Kidney tubule cell (primary cell): ENCODE results near the gene ETV1.
A peak's percentile ranks its signal among the peaks of the same experiment; 100 is the strongest.

Experiments
- DNase-seq: peaks from one replicate; pipeline ENCODE4 v3.0.0-alpha.2; 2018; ENCODE audit warnings: low spot score

ETV1 gene

GRCh38 chr7:13987395-13987794 lies 2.1 kb downstream of the ETV1 start:
- no peak for DNase-seq

- DNase-seq = no peak
These were observed 3.3 kb downstream of the ETV1 start for GRCh38 chr7:13986208-13986607.

GRCh38 chr7:13984831-13985685 lies 4.4 kb downstream of the ETV1 start:
- DNase-seq = no peak

- DNase-seq = no peak
These were observed 5.4 kb downstream of the ETV1 start for GRCh38 chr7:13984061-13984460.

DNA sequence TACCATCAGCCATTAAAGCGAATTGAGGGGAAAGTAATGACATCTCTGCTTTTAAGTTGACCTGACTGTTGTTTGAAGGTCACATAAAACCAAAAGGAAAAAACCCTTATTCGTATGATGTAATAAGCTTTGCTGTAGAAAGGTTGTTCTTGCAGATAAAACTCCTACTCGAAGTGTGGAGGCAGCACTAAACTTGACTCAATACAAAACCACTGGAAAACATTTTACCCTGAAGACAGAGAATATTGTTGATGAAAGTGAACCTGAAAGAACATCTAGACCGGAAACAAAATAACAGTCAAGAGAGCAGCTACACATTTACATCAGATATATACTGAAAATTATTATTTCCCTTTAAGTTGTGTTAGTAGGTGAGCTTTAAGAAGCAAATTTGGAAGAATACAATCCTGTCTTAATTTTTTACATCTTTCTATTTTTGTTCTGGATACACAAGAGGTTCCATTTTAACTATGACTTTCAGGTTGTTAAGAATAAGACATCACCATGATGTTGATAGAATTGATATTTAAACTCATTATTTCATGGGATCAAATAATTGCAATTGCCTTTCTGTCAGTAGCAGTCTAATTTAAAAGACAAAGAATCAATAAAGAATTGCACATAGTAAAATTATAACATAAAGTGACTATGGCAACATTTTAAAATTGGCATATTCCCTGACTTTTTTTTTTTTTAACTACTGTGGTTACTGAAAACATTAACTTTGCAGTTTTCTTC lies 6.4 kb downstream of the ETV1 start:
- DNase-seq = no peak

DNA sequence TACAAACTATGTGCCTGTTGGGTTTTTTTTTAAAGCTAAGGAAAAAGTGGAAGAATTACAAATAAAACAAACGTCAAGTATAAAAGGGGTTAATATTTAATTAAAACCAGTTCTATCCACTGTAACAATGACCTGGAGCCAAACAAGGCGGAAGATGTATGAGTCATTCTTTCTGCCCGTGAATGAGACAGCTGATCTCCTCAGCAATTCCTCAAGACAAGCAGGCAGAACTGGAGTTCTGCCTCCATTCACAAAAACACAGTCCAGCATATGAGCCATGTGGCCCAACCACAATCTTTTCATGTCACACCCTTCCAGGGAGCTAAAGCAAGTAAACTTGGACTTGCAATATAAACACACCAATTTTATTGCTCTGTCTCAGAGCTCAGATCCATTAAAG lies 8.4 kb downstream of the ETV1 start:
- DNase-seq = peak; percentile 96

- DNase-seq = no peak
These were observed 9.0 kb downstream of the ETV1 start for GRCh38 chr7:13980474-13980873.

DNA sequence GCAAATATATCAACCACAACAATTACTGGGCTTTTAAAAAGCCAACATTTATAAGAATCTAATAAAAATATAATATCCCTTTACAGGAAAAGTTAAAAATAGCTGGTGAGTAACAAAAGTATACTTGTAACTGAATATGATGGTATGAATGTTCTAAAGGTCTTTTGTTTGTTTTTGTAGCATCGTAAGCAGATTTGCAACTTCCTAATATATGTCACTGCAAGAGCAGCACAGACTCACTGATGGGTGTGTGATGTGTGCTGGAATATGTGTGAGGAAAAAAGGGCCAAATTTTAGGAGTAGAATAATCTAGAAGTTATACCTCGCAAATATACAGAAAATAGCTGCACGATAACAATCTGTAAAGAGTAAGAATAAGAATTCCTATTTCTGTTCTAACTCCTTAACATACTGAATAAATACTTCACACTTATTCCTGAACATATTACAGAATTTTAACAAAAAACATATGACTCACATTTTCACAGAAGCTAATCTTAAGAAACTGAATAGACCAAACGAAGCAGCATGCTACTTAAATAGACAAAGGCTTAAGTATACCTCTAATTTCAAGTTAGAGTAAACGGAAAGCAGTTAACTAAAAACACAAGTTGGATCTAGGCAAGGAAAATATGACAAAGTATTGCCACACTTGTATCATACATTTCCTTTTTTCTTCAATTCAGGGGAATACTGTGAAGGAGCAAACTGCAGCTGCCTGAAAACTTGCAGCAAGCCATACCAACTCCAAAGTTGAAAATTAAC lies 9.6 kb downstream of the ETV1 start:
- DNase-seq = peak; percentile 7

DNA sequence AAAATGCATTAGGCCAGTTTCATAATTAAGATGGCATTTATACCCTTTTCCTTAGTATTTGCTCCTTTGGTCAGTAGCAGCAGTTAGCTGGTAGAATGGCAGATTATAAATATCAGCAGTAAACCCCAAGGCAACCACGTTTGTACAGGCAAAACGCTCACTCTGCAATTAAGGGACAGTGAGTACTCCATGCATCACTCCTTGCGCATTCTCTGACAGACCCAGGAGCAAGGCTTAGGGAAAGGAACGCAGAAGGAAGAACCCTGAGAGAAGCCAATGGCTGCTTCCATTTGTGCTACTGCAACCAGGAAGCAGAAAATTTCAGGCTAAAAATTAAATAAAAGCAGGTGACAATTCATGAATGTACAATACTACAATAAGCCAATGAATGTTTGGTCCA lies 12.9 kb downstream of the ETV1 start:
- DNase-seq = no peak

DNA sequence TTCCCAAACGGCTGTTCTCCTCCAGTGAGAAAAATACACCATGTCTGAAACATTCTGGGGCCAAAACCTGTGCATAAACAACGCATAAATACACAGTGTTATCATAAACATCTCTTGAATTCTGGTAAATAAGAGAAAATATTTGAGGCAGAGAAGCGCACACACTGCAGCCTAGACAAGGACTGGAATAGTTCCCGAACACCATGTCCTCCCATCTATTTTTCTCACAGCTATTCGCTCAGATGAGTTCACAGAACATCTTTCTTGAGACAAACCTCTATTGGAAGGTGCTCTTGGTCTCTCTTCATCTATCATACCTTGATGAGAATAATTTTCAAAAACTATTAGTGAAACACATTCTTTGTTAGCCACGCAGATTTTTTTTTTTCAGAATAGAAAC lies 24.4 kb downstream of the ETV1 start:
- no peak for DNase-seq

DNA sequence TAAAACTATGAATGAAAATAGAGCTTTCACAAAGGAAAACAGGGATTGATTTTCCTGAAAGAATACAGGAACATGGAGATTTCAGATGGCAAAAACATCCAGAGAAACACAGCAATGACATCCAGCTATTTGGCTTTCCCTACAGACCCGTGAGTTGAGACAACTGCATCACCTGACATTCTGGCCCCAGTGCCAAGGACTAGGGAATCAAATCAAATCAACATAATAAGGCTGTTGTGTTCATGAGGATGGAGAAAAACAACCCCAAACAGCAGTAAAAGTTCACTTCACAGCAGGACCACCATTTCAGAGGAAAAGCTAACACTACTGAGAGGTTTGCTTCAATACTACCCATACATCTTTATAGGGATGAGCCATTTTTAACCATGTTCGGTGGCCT lies 25.5 kb downstream of the ETV1 start:
- DNase-seq = no peak

DNA sequence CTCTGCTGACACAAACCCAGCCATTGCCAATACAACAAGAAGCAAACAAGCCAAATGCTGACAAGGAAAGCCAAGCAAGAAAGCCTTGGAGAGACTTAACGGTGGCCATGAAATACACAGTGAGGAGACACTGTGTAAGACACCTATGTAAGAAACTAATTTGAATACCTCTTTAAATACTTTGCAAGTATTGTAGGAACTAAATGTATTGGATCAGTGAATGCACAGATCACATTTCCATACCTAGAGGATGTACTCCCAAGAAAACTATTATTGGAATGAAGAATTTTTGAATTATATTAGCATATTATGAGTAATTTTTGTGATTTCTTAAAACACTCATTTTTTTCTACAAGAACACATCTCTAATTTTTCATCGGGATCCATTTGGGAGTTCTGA lies 34.0 kb downstream of the ETV1 start:
- DNase-seq = no peak

DNA sequence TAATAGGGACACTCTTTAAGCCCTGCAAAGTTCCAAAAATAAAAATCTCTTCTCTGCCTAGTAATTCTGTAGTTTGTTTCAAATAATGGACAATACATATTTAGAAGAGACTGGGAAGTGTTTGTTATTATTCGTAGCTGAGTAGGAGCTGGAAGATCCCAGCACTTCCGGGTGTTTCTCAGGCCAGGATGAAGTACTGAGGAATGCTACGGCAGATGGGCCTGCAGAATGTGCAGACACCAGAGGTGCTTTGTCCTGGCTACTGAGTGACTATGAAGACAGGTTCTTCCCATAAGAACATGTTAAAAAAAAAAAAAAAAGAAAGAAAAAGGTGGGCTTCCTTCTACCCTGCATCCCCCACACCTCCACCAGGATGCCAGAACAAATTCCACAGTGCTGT lies 36.1 kb downstream of the ETV1 start:
- no peak for DNase-seq

DNA sequence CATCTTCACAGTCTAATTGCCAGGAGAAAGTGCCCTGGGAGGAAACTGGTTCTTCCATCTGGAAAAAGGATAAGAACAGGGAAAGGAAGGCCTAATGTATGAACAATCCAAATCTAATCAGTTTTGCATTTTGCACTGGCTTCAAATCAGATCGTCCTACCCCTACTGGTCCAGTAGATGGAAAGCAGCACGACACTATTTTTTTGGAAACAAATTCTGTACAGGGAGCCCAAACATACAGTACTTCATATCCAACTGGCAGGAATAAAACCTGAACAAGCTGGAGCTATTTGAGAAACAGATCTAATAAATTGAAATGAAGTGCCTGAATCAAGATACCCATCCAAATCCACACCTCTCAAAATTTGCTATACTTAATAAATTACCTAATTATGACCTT lies 36.5 kb downstream of the ETV1 start:
- no peak for DNase-seq

- DNase-seq = no peak
These were observed 39.5 kb downstream of the ETV1 start for GRCh38 chr7:13949939-13950338.

DNA sequence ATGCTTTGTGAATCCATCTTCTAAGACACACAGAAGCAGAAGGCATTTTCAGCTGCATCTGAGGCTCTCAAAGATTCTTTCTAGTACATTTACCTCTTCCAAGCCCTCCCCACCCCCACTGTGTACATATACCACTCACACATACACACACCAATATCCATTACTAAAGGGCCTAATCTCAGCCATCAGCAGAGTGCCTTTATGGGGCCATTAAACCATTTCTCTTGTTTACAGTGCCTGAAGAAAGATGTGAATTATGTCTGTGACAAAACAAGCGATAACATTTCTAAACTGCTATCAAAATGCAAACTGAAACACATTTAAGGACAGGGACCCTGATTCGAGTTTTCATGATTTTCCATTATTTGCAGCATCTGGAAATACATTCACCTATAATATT lies 40.0 kb downstream of the ETV1 start:
- DNase-seq = no peak

DNA sequence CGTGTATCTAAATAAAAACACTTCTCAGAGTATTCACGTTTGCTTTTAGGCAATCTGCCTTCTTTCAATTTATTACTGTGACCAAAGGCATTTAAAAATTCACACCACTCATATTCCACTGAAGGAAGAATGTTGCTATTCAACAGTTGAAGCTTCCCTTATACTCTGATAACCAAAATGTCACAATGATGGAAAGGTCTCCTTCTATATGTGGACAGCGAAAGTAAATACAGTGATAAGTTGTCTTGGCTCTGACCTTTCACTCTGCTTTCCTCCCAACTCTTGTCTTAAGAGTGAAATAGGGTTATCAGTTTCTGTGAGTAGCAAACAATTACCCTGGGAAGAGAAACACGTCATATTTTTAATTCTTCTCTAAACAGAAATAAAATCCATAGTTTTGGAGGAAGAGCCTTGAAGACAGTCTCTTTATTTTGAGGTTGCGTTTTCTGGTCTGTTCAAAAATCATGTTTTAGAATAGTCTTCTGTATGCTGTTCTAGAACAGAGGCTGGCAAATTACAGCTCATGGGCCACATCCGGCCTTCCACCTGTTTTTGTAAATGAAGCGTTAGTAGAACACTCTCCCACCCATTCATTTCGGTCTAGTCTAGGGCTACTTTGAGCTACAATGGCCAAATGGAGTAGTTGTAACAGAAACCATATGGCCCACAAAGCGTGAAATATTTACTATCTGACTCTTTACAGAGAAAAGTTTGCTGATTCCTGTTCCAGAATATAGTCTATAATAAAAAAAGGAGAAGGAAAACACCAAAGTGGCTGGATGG lies 41.3 kb downstream of the ETV1 start:
- no peak for DNase-seq

DNA sequence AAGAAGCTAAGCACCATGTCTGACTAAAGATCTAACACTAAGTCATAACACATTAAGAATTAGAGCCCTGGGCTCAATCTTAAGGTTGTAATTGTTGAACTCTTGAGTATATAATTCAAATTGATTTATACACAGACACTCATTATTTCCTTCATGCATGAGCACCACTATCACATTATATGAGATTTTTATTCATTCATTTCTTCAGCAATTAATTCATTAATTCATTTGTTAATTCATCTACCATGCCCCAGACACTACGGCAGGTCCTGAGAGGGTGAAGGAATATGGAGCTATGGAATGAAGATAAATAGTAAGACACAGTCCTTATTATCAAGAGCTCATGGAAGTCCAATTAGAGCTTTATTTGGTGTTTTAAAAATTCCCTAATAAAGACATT lies 41.9 kb downstream of the ETV1 start:
- DNase-seq = no peak

DNA sequence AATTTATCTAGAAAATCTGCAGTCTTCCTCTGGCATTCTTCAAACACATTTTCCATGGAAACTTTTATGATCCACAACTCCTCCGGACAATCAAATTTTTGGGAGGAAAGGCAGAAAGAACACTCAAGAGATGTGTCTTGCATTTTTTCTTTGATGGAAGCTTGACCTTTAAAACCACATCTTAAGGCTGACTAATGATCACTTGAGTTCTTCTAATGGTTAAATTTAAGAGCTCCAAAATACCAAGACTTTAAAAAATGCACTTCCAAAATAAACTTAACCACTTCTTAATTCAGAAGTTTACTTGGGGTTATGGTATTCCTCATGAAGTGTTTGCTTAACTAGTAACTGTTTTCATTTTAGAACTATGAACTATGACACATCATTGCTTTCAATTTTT lies 43.3 kb downstream of the ETV1 start:
- DNase-seq = peak; percentile 24

DNA sequence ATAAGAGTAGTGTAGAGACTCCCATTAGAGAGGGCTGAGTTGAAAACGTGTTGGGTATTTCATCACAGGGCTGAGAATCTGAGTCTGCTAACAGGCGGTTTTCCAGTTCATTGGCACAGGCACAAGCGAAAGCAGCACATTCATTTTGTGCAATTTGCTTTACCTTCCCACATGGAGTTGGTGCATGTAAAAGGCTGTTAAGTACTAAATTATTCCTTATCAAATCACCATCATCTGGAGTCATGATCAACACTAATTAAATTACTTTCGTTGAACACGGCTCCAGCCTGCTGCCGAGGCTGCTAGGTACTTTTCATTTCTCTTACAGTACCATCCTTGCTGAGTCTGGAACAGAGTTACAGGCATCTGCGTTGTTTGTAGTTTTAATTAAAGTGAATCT lies 43.8 kb downstream of the ETV1 start:
- DNase-seq = peak; percentile 41

DNA sequence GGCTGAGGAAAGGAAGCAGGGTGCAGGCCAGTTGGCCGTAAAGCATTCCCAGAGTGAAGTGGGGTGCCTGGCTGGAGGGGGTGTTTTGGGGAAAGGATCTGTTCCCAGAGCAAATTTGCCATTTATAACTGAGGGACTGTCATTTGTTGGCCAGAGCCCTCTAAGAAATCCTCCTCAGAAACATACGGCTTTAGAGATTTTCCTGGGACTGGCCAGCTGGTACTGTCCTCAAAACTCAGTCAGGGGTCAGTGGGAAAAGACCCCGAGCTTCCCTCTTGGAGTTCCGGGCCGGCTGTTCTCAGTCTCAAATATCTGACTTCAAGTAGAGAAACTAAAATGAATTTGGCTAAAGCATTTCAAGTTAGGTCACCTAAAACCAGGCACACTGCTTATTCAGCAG lies 55.9 kb downstream of the ETV1 start:
- DNase-seq = no peak

- peak; percentile 4 for DNase-seq
These were observed 56.4 kb downstream of the ETV1 start for GRCh38 chr7:13933091-13933490.
